GM23338 (cell line): Measurements from ENCODE around the gene CACHD1. TPM values are rescaled to one million over a fixed set of nuclear protein-coding genes. Genes with fewer than 3 reads are reported as not detected.

Experiments
- ATAC-seq: fragments of 200-7000 bp; cut with Tn5 transposase; 3 replicates; pipeline ENCODE4 v1.9.1; 2020
- DNase-seq: peaks from one replicate; pipeline ENCODE4 v3.0.0-alpha.2; 2015; ENCODE audit warnings: low spot score
- H2AFZ ChIP-seq: fragments of 200-600 bp; sonication (generic); 2 replicates; pipeline ENCODE4 v1.8.0; 2016; ENCODE audit warnings: antibody characterized with exemption, mild to moderate bottlenecking, moderate library complexity
- H3F3A ChIP-seq: fragments of 200-600 bp; sonication (generic); replicated peaks from 2 replicates; pipeline ENCODE4 v1.8.0; 2017; ENCODE audit warnings: antibody characterized with exemption, mixed run types, low read depth
- H3K27ac ChIP-seq: fragments of 200-600 bp; sonication (generic); 2 replicates; pipeline ENCODE4 v1.6.1; 2016; ENCODE audit warnings: low read depth
- H3K27me3 ChIP-seq: fragments of 200-600 bp; sonication (generic); 2 replicates; pipeline ENCODE4 v1.8.0; 2016; ENCODE audit warnings: mild to moderate bottlenecking, mixed run types, moderate library complexity; ENCODE audit not compliant: insufficient read depth
- H3K36me3 ChIP-seq: fragments of 200-600 bp; sonication (generic); 2 replicates; pipeline ENCODE4 v1.8.0; 2016; ENCODE audit warnings: mild to moderate bottlenecking; ENCODE audit not compliant: insufficient read depth
- H3K4me1 ChIP-seq: fragments of 200-600 bp; sonication (generic); 2 replicates; pipeline ENCODE4 v1.8.0; 2016; ENCODE audit warnings: mild to moderate bottlenecking, moderate library complexity; ENCODE audit not compliant: insufficient read depth
- H3K4me2 ChIP-seq: fragments of 200-600 bp; sonication (generic); 2 replicates; pipeline ENCODE4 v1.7.1; 2017; ENCODE audit warnings: mixed run types
- H3K4me3 ChIP-seq: fragments of 200-600 bp; sonication (generic); 2 replicates; pipeline ENCODE4 v1.6.1; 2016; ENCODE audit warnings: mixed run types
- H3K79me2 ChIP-seq: fragments of 200-600 bp; sonication (generic); replicated peaks from 2 replicates; pipeline ENCODE4 v1.8.0; 2017; ENCODE audit warnings: mild to moderate bottlenecking; ENCODE audit not compliant: insufficient read depth
- H3K9me2 ChIP-seq: fragments of 200-600 bp; sonication (generic); 2 replicates; pipeline ENCODE4 v1.8.0; 2017; ENCODE audit not compliant: insufficient read depth
- H4K20me1 ChIP-seq: fragments of 200-600 bp; sonication (generic); replicated peaks from 2 replicates; pipeline ENCODE4 v1.8.0; 2017; ENCODE audit warnings: mild to moderate bottlenecking; ENCODE audit not compliant: insufficient read depth
- H3K27ac Mint-ChIP-seq: 2 replicates; pipeline ENCODE4 v1.8.0; 2020; ENCODE audit warnings: inconsistent platforms, mild to moderate bottlenecking, moderate library complexity, mixed read lengths
- H3K27me3 Mint-ChIP-seq: 3 replicates; pipeline ENCODE4 v1.8.0; 2022; ENCODE audit warnings: low read depth, mild to moderate bottlenecking, moderate library complexity, mixed read lengths, inconsistent platforms; ENCODE audit not compliant: insufficient read depth, poor library complexity
- H3K36me3 Mint-ChIP-seq: 3 replicates; pipeline ENCODE4 v1.8.0; 2021; ENCODE audit warnings: low read depth, mild to moderate bottlenecking, inconsistent platforms, moderate library complexity, mixed read lengths
- H3K4me1 Mint-ChIP-seq: 3 replicates; pipeline ENCODE4 v1.8.0; 2020; ENCODE audit warnings: mild to moderate bottlenecking, inconsistent platforms, mixed read lengths
- H3K4me3 Mint-ChIP-seq: 3 replicates; pipeline ENCODE4 v1.8.0; 2021; ENCODE audit warnings: moderate library complexity, mild to moderate bottlenecking, inconsistent platforms, mixed read lengths
- H3K9me3 Mint-ChIP-seq: 3 replicates; pipeline ENCODE4 v1.8.0; 2020; ENCODE audit warnings: moderate library complexity, mild to moderate bottlenecking, inconsistent platforms, mixed read lengths
- EZH2 ChIP-seq: fragments of 200-600 bp; sonication (generic); IDR thresholded peaks from one replicate; pipeline ENCODE4 v1.8.0; 2017; ENCODE audit warnings: antibody characterized with exemption, mild to moderate bottlenecking, low read depth; ENCODE audit not compliant: unreplicated experiment
- NANOG ChIP-seq: IDR thresholded peaks from 2 replicates; pipeline ENCODE4 v1.6.1; 2016; ENCODE audit warnings: antibody characterized with exemption, borderline replicate concordance
- STAT1 ChIP-seq: IDR thresholded peaks from one replicate; pipeline ENCODE4 v1.6.1; 2016; ENCODE audit warnings: antibody characterized with exemption; ENCODE audit not compliant: unreplicated experiment
- ZNF114 ChIP-seq: fragments of 250-450 bp; sonication (Bioruptor Pico); IDR thresholded peaks from 2 replicates; pipeline ENCODE4 v1.5.0; 2020; ENCODE audit warnings: mild to moderate bottlenecking, moderate library complexity
- ZNF462 ChIP-seq: fragments of 250-450 bp; sonication (Bioruptor Pico); IDR thresholded peaks from 2 replicates; pipeline ENCODE4 v1.5.0; 2020; ENCODE audit warnings: mild to moderate bottlenecking, moderate library complexity
- polyA plus RNA-seq: library from polyadenylated mRNA; unstranded; fragments of >200 nt; fragmentation: Nextera tagmentation; extraction: Ambion mirVana; gene quantifications from 2 replicates; pipeline ENCODE4 v1.2.1, GENCODE V29; 2016
- total RNA-seq: library from RNA; depleted of rRNA; stranded (reverse); fragments of >200 nt; shearing (Covaris generic); gene quantifications from 2 replicates; pipeline ENCODE4 v1.2.3, GENCODE V29; 2014

Gene CACHD1
- total and polyA plus RNA-seq, 2 experiments from 2014 or later, result 12.6 to 43.7 TPM

DNA sequence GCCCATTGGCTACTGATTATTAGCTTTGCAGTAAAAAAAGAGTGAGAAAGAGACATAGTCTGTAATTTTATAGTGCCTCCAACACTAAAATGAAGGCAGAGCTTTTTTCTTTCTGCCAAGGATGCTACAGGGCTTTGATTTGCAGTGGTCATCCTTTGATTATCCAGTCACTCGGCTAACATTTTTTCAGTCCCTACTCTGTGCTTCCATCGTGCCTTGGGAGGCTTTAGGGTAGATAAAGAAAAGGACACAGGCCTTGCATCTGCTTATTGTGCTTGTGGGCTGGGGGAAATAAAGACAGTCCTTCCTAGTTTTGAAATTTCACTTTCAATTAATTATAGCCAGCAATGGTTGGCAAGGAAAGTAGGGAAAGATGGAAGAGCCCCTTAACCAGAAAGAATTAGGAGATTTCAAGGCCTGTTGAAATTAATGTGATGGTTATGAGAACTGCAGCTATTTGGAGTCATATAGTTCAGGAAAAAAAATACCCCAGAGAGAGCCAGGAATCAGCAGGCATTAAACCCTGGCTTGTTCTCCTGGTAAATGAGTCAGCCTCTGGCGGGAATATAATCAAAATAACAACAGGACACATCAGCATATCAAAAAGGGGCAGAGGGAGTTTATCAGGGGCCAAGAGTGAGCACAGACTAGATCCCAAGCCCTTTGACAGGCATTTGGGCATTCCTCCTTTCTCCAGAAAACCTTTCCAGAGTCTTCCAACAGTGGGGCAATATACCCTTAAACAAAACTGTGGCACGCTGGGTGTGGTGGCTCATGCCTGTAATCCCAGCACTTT, 27.4 kb downstream of the CACHD1 start:
- H3K4me1 Mint-ChIP-seq, result peaks cover 90% of the 10 kb centered on the region
- no peak overlapping the region for H2AFZ ChIP-seq
- peak; percentile 75 for ATAC-seq
- H3K36me3 ChIP-seq, result no peaks in the 10 kb centered on the region
- H3K27ac Mint-ChIP-seq, result peak overlapping the region; percentile 89
- peak overlapping the region; percentile 71 for H3K4me2 ChIP-seq
- TF ChIP-seq NANOG (peak; percentile 77; the same call in 1 of the 2 replicates), ZNF114 (CRISPR knock-in tag) (peak; percentile 26; the same call in 1 of the 2 replicates), STAT1 (no peak), ZNF462 (CRISPR knock-in tag) (peak; percentile 84)
- H3K27ac ChIP-seq, result peak overlapping the region; percentile 90
- H3K4me3 ChIP-seq, result peak overlapping the region; percentile 26
- no peaks in the 10 kb centered on the region for H3K9me2 ChIP-seq
- H3K79me2 ChIP-seq, result peaks cover 81% of the 10 kb centered on the region
- peaks cover 79% of the 10 kb centered on the region for H3K4me1 ChIP-seq
- peaks cover 5% of the 10 kb centered on the region for H3K27me3 Mint-ChIP-seq
- H3K27me3 ChIP-seq, result no peaks in the 10 kb centered on the region
- no peaks in the 10 kb centered on the region for H3F3A ChIP-seq
- H3K36me3 Mint-ChIP-seq, result peaks cover 10% of the 10 kb centered on the region; the same call in 1 of the 3 replicates
- DNase-seq, result peak; percentile 94
- H3K9me3 Mint-ChIP-seq, result no peaks in the 10 kb centered on the region
- peak overlapping the region; percentile 52 for H3K4me3 Mint-ChIP-seq
- peaks cover 12% of the 10 kb centered on the region for H4K20me1 ChIP-seq

- Histone ChIP-seq H3K4me3 (no peak overlapping the region; the same call in 1 of the 2 replicates), H3K4me2 (peak overlapping the region; percentile 32; the same call in 1 of the 2 replicates), H4K20me1 (peaks cover 12% of the 10 kb centered on the region), H3K27me3 (no peaks in the 10 kb centered on the region), H3K36me3 (no peaks in the 10 kb centered on the region), H3K4me1 (peaks cover 79% of the 10 kb centered on the region), H3K79me2 (peaks cover 82% of the 10 kb centered on the region), H3F3A (no peaks in the 10 kb centered on the region), H2AFZ (no peak overlapping the region), H3K9me2 (no peaks in the 10 kb centered on the region), H3K27ac (no peak overlapping the region)
- Mint-ChIP-seq H3K27me3 (peaks cover 5% of the 10 kb centered on the region), H3K27ac (no peak overlapping the region), H3K4me3 (no peak overlapping the region), H3K9me3 (no peaks in the 10 kb centered on the region), H3K36me3 (peaks cover 10% of the 10 kb centered on the region; the same call in 1 of the 3 replicates), H3K4me1 (peaks cover 90% of the 10 kb centered on the region)
- DNase-seq, result no peak
- no peak for ATAC-seq
- TF ChIP-seq ZNF462 (CRISPR knock-in tag) (no peak), EZH2 (no peak)
Measured at GRCh38 chr1:64498325-64498724, 28.4 kb downstream of the CACHD1 start.
